OCI-LY3 (cell line): Measurements from ENCODE around the gene LAMA3.

Source experiments
- CTCF ChIP-seq: fragments of 200-600, 300-600 bp; sonication (generic); IDR thresholded peaks from 2 replicates; pipeline ENCODE4 v1.5.1; 2014; ENCODE audit warnings: antibody characterized with exemption, low read length, low read depth
- EZH2phosphoT487 ChIP-seq: fragments of 200-600 bp; shearing (Covaris generic); IDR thresholded peaks from 2 replicates; pipeline ENCODE4 v1.6.1; 2018; ENCODE audit warnings: antibody characterized with exemption, mixed run types, low read depth

GRCh38 chr18:23716966-23717365 lies 27.7 kb downstream of the LAMA3 start:
- no peak for TF ChIP-seq CTCF
- TF ChIP-seq EZH2phosphoT487 = no peak
